OCI-LY1 (cell line): Measurements from ENCODE around the gene TEAD4.

Source experiments
- EZH2 ChIP-seq: fragments of 200-600 bp; sonication (generic), shearing (Covaris generic); IDR thresholded peaks from 2 replicates; pipeline ENCODE4 v1.8.0; 2017; ENCODE audit warnings: borderline replicate concordance, mixed run types, mild to moderate bottlenecking, antibody characterized with exemption, low read length, moderate library complexity, mixed read lengths
- TF ChIP-seq, protein P1 (sequence below): fragments of 200-600 bp; sonication (generic), shearing (Covaris generic); IDR thresholded peaks from 2 replicates; pipeline ENCODE4 v1.5.1; 2017; ENCODE audit warnings: mild to moderate bottlenecking, antibody characterized with exemption, low read length, moderate library complexity, mixed read lengths

DNA sequence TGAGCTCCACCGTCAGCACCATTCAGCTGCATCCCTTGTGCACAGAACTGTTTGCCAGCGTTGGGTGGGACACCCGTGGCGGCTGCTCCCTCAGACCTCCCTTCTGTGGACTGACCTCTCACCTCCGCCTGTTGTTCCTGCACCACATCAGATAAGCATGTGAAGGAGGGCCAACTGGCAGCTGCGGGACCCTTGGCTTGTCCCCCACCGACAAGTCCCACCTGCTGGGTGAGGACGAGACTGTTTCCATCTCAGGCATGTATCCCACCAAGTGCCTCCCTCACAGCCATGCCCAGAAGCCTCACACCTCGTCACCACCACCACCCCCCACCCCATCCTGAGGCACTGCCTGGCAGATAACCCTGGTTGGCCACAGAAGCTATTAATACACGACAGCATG, 18.6 kb upstream of the TEAD4 start:
- TF ChIP-seq EZH2 = no peak
- TF ChIP-seq, protein P1, sequence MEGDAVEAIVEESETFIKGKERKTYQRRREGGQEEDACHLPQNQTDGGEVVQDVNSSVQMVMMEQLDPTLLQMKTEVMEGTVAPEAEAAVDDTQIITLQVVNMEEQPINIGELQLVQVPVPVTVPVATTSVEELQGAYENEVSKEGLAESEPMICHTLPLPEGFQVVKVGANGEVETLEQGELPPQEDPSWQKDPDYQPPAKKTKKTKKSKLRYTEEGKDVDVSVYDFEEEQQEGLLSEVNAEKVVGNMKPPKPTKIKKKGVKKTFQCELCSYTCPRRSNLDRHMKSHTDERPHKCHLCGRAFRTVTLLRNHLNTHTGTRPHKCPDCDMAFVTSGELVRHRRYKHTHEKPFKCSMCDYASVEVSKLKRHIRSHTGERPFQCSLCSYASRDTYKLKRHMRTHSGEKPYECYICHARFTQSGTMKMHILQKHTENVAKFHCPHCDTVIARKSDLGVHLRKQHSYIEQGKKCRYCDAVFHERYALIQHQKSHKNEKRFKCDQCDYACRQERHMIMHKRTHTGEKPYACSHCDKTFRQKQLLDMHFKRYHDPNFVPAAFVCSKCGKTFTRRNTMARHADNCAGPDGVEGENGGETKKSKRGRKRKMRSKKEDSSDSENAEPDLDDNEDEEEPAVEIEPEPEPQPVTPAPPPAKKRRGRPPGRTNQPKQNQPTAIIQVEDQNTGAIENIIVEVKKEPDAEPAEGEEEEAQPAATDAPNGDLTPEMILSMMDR = no peak
